K562 (cell line): ENCODE data around the gene POFUT2. TPM values are rescaled to one million over a fixed set of nuclear protein-coding genes. Genes with fewer than 3 reads are reported as not detected.
"Not testable (repeated sequence)": the region's sequence is repeated elsewhere in the genome, so short reads cannot be mapped to it uniquely, and the experiment has no call there.

Source experiments
- ATAC-seq: fragments of 200-7000 bp; cut with Tn5 transposase; 3 replicates; pipeline ENCODE4 v1.9.1; 2020; ENCODE audit warnings: moderate library complexity
- BruUV-seq: library from RNA; stranded (reverse); fragments of 400-500 nt; replicated peaks from 2 replicates; lab custom pipeline; 2021; lab: Mats Ljungman, UMichigan
- CTCF ChIA-PET: fragments of 300-600 bp; formaldehyde crosslinking; extraction: SDS; loops from one replicate; lab custom pipeline; 2021; ENCODE audit warnings: low intra/inter-chr PET ratio; lab: Yijun Ruan, JAX
- POLR2A ChIA-PET: fragments of 300-600, 350-650 bp; sonication (Branson Sonifier 250); formaldehyde crosslinking; extraction: SDS; loops from one replicate; lab custom pipeline; 2021; ENCODE audit warnings: antibody characterized with exemption, inconsistent platforms; lab: Yijun Ruan, JAX
- DNase-seq, 4 experiments: peaks; one replicate each; pipeline versions ENCODE4 v3.0.0 to v3.0.0-alpha.2; 2011 to 2018; ENCODE audit warnings: low spot score in 3 of 4, mixed read lengths in 3 of 4; ENCODE audit errors: extremely low read depth in 1 of 4
- FAIRE-seq: peaks from 2 replicates; lab custom pipeline; 2011; peaks lifted over from hg19 to GRCh38; lab: Jason Lieb, UNC
- H2AFZ ChIP-seq: 2 replicates; pipeline ENCODE4 v1.6.0; 2011; ENCODE audit warnings: low read depth, low read length, control low read depth, inconsistent platforms
- H3K27ac ChIP-seq: fragments of 200-600 bp; 3 replicates; pipeline ENCODE4 v1.8.0; 2011; ENCODE audit warnings: low read depth, mild to moderate bottlenecking, control low read depth, inconsistent platforms, low read length, moderate library complexity, mixed read lengths; ENCODE audit errors: extremely low read depth
- H3K27me3 ChIP-seq, 2 experiments: fragments of 300-600 bp in 1 of 2; 2 replicates in 1 of 2; 3 replicates in 1 of 2; pipeline versions ENCODE4 v1.6.0 to v1.8.0; 2011; ENCODE audit warnings: inconsistent platforms in 2 of 2, low read length in 2 of 2, mild to moderate bottlenecking in 1 of 2, mixed read lengths in 1 of 2, moderate library complexity in 1 of 2; ENCODE audit not compliant: control insufficient read depth in 2 of 2, insufficient read depth in 2 of 2
- H3K36me3 ChIP-seq: fragments of 300-600 bp; 3 replicates; pipeline ENCODE4 v1.8.0; 2011; ENCODE audit warnings: mild to moderate bottlenecking, low read length, inconsistent platforms; ENCODE audit not compliant: control insufficient read depth, insufficient read depth
- H3K4me1 ChIP-seq, 2 experiments: fragments of 200-600 bp in 1 of 2; replicated peaks in 1 of 2; 2 replicates in 1 of 2; 3 replicates in 1 of 2; pipeline versions ENCODE4 v1.5.1 to v1.8.0; 2011; ENCODE audit warnings: inconsistent platforms in 2 of 2, low read length in 2 of 2, mild to moderate bottlenecking in 1 of 2, mixed read lengths in 1 of 2, moderate library complexity in 1 of 2; ENCODE audit not compliant: control insufficient read depth in 2 of 2, insufficient read depth in 2 of 2
- H3K4me2 ChIP-seq: 2 replicates; pipeline ENCODE4 v1.6.1; 2011; ENCODE audit warnings: low read length, control low read depth, inconsistent platforms, mixed read lengths; ENCODE audit not compliant: insufficient read depth
- H3K4me3 ChIP-seq: fragments of 200-600 bp; sonication (generic), shearing (Covaris generic); 2 replicates; pipeline ENCODE4 v1.5.1; 2016; ENCODE audit warnings: control low read depth, inconsistent platforms
- H3K79me2 ChIP-seq: fragments of 200-600 bp; 3 replicates; pipeline ENCODE4 v1.8.0; 2011; ENCODE audit warnings: low read length, inconsistent platforms; ENCODE audit not compliant: control insufficient read depth, insufficient read depth
- H3K9ac ChIP-seq, 2 experiments: 2 replicates each; pipeline versions ENCODE4 v1.6.0 to v1.6.1; 2011; ENCODE audit warnings: low read depth in 2 of 2, low read length in 2 of 2, control low read depth in 1 of 2, inconsistent platforms in 1 of 2, mild to moderate bottlenecking in 1 of 2, mixed read lengths in 1 of 2; ENCODE audit not compliant: insufficient read depth in 1 of 2
- H3K9me1 ChIP-seq: one replicate; pipeline ENCODE4 v1.6.0; 2011; ENCODE audit warnings: inconsistent platforms, mild to moderate bottlenecking, low read length, moderate library complexity; ENCODE audit not compliant: control insufficient read depth, insufficient read depth
- H3K9me3 ChIP-seq: replicated peaks from 2 replicates; pipeline ENCODE4 v1.5.1; 2011; ENCODE audit warnings: low read depth, low read length, inconsistent platforms; ENCODE audit not compliant: control insufficient read depth, insufficient read depth
- H4K20me1 ChIP-seq: replicated peaks from 2 replicates; pipeline ENCODE4 v1.6.1; 2011; ENCODE audit warnings: low read length, inconsistent platforms, mixed read lengths; ENCODE audit not compliant: control insufficient read depth, insufficient read depth
- EGR1 ChIP-seq: fragments of 450-650 bp; conservative IDR thresholded peaks from 2 replicates; pipeline ENCODE4 v1.6.1; 2017; ENCODE audit warnings: mild to moderate bottlenecking
- ELF1 ChIP-seq: fragments of 200-800 bp; sonication (Bioruptor generic); IDR thresholded peaks from 2 replicates; pipeline ENCODE4 v1.6.1; 2016; ENCODE audit warnings: missing genetic modification characterization, missing compliant biosample characterization
- JUN ChIP-seq, 2 experiments: sonication (generic) in 1 of 2; formaldehyde crosslinking in 1 of 2; IDR thresholded peaks; 2 replicates each; pipeline versions ENCODE4 v1.6.1 to v1.8.0; 2012 to 2022; ENCODE audit warnings: borderline replicate concordance in 2 of 2, mild to moderate bottlenecking in 2 of 2, improper control_type of control experiment in 1 of 2, low read depth in 1 of 2, low read length in 1 of 2, missing genetic modification reagents in 1 of 2
- MAFG ChIP-seq: fragments of 450-650 bp; conservative IDR thresholded peaks from 2 replicates; pipeline ENCODE4 v1.6.1; 2016; ENCODE audit warnings: missing genetic modification characterization, missing compliant biosample characterization
- NFYB ChIP-seq: IDR thresholded peaks from 2 replicates; pipeline ENCODE4 v1.6.1; 2011; ENCODE audit warnings: mild to moderate bottlenecking, moderate library complexity; ENCODE audit not compliant: insufficient read length; ENCODE audit errors: extremely low read depth
- NRF1 ChIP-seq, 2 experiments: fragments of 450-650 bp; IDR thresholded peaks in 1 of 2; conservative IDR thresholded peaks in 1 of 2; 2 replicates each; pipeline ENCODE4 v1.6.1; 2014; ENCODE audit warnings: mild to moderate bottlenecking in 2 of 2
- PHF8 ChIP-seq: fragments of 200-600 bp; sonication (generic); IDR thresholded peaks from 2 replicates; pipeline ENCODE4 v1.6.1; 2012; ENCODE audit warnings: mixed run types, mild to moderate bottlenecking, inconsistent platforms, low read length, moderate library complexity, borderline replicate concordance
- SIN3A ChIP-seq, 2 experiments: fragments of 150-350 bp in 1 of 2; IDR thresholded peaks; 2 replicates each; pipeline ENCODE4 v1.6.1; 2011 to 2016; ENCODE audit warnings: borderline replicate concordance in 2 of 2, low read depth in 2 of 2, low read length in 2 of 2, mild to moderate bottlenecking in 2 of 2, moderate library complexity in 2 of 2; ENCODE audit not compliant: control insufficient read depth in 1 of 2
- STAT5B ChIP-seq: fragments of 250-450 bp; sonication (Bioruptor Pico); IDR thresholded peaks from 2 replicates; pipeline ENCODE4 v1.8.0; 2021; ENCODE audit warnings: mild to moderate bottlenecking, inconsistent platforms
- ZC3H4 ChIP-seq: sonication (generic); formaldehyde crosslinking; IDR thresholded peaks from 2 replicates; pipeline ENCODE4 v1.9.0; 2021; ENCODE audit warnings: missing genetic modification reagents, borderline replicate concordance
- ZNF282 ChIP-seq: sonication (generic); formaldehyde crosslinking; IDR thresholded peaks from 2 replicates; pipeline ENCODE4 v1.8.1; 2023; ENCODE audit warnings: missing genetic modification reagents
- ZNF431 ChIP-seq: sonication (generic); formaldehyde crosslinking; IDR thresholded peaks from 2 replicates; pipeline ENCODE4 v1.8.0; 2022; ENCODE audit warnings: mild to moderate bottlenecking, missing genetic modification reagents
- WGBS: fragments of 100-300 bp; shearing (Covaris generic); methylation state at CpG from one replicate; pipeline ENCODE4 v1.1.6; 2016; ENCODE audit warnings: low coverage, mixed read lengths; ENCODE audit not compliant: insufficient coverage; ENCODE audit errors: missing lambda C conversion rate; 5-methylcytosine and 5-hydroxymethylcytosine counted together
- in situ Hi-C: fragments of 300-500 bp; cut with MboI; formaldehyde crosslinking; loops from 4 replicates; pipeline ENCODE4 v1.15.0; 2018; ENCODE audit warnings: inconsistent platforms, mixed read lengths
- intact Hi-C: fragments of 100-400 bp; cut with micrococcal nuclease; formaldehyde crosslinking; loops from 2 replicates; pipeline ENCODE4 v1.14.2; 2022
- polyA plus RNA-seq, 8 experiments: library from polyadenylated mRNA; depleted of rRNA in 4 of 8; stranded (reverse) in 5 of 8; unstranded in 3 of 8; fragments of >200 nt; fragmentation: Nextera tagmentation in 2 of 8; fragmentation: Illumina TruSeq in 1 of 8; extraction: Ambion mirVana in 2 of 8; extraction: Trizol in 1 of 8; gene quantifications; 2 replicates each; pipeline versions ENCODE4 v1.2.1 to v1.2.3, GENCODE V29; 2011 to 2014; ENCODE audit warnings: inconsistent platforms in 1 of 8, missing spikeins in 1 of 8
- total RNA-seq, 7 experiments: library from RNA; depleted of rRNA in 6 of 7; stranded (reverse); fragments of >200 nt in 6 of 7; fragmentation: Illumina TruSeq in 2 of 7; extraction: Trizol in 2 of 7; gene quantifications; 2 replicates each; pipeline versions ENCODE4 v1.2.1 to v1.2.3, GENCODE V29; 2011 to 2021; ENCODE audit warnings: low replicate concordance in 1 of 7

The POFUT2 gene
- total and polyA plus RNA-seq, 9 of the 15 experiments (the other 6 are each of a cell fraction or from before 2014, with no cell fraction given) = 1.1 to 24.2 (median 11.0) TPM

GRCh38 chr21:45307597-45308158 lies 20.0 kb upstream of the POFUT2 start:
- H3K9ac ChIP-seq, H3K9me3 ChIP-seq, H3K79me2 ChIP-seq, intact Hi-C loops, H3K27ac ChIP-seq, DNase-seq, ATAC-seq, H2AFZ ChIP-seq, H3K9me1 ChIP-seq, H4K20me1 ChIP-seq, H3K36me3 ChIP-seq, H3K4me3 ChIP-seq, BruUV-seq: not testable (repeated sequence)
- 0 out of 2 replicates have a peak, but pooled peaks have one; percentile 71 for TF ChIP-seq ZC3H4 (CRISPR knock-in tag)
- peak overlapping the region; percentile 50 for H3K4me2 ChIP-seq
- in situ Hi-C loops = loop anchor here (10.0 kb wide), 1 partner anchor 517 kb away; no protein-coding TSS in a partner anchor
- 26% methylated on average over 17 of the region's 17 CpGs for WGBS
- peaks cover 20 to 45% of the 10 kb centered on the region in 2 experiments; a peak in 4 of 5 replicates for H3K4me1 ChIP-seq
- POLR2A ChIA-PET = interaction anchor here (0.6 kb wide), 1 partner anchor 115 kb away, joined by 3 read pairs; no protein-coding TSS in a partner anchor
- CTCF ChIA-PET = interaction anchor here (1.8 to 2.2 kb wide), 2 partner anchors 12 to 167 kb away, joined by 8 to 13 read pairs; no protein-coding TSS in a partner anchor
- H3K27me3 ChIP-seq = peaks cover 6 to 73% of the 10 kb centered on the region in 2 experiments; a peak in 4 of 5 replicates
- FAIRE-seq = peak; percentile 15

GRCh38 chr21:45306832-45307571 lies 19.3 kb upstream of the POFUT2 start:
- H3K4me3 ChIP-seq = no peak overlapping the region
- no TSS peak for BruUV-seq
- no peaks in the 10 kb centered on the region for H3K9me3 ChIP-seq
- peak overlapping the region; percentile 50 for H3K4me2 ChIP-seq
- H4K20me1 ChIP-seq = peaks cover 8% of the 10 kb centered on the region; the same call in 1 of the 2 replicates
- CTCF ChIA-PET = no interaction called here
- 15% methylated on average over 32 of the region's 33 CpGs for WGBS
- peak; percentile 52 to 75 (median 66) for DNase-seq
- intact Hi-C loops = no loop called here
- H3K27me3 ChIP-seq = peaks cover 6 to 77% of the 10 kb centered on the region in 2 experiments; a peak in 4 of 5 replicates
- ATAC-seq = peak; percentile 76
- no peak overlapping the region for H3K27ac ChIP-seq
- peak overlapping the region; percentile 1; the same call in 1 of the 2 replicates for H2AFZ ChIP-seq
- peak overlapping the region in 1 of 2 experiments; percentile 72; a peak in 1 of 4 replicates for H3K9ac ChIP-seq
- no peaks in the 10 kb centered on the region for H3K79me2 ChIP-seq
- FAIRE-seq = peak; percentile 70
- H3K36me3 ChIP-seq = no peaks in the 10 kb centered on the region
- H3K9me1 ChIP-seq = no peaks in the 10 kb centered on the region
- H3K4me1 ChIP-seq = peaks cover 20 to 52% of the 10 kb centered on the region in 2 experiments; a peak in 4 of 5 replicates
- POLR2A ChIA-PET = interaction anchor here (0.6 kb wide), 1 partner anchor 118 kb away, joined by 3 read pairs; no protein-coding TSS in a partner anchor
- in situ Hi-C loops = loop anchor here (10.0 kb wide), 1 partner anchor 518 kb away; no protein-coding TSS in a partner anchor
- TF ChIP-seq ZNF282 (CRISPR knock-in tag) (0 out of 2 replicates have a peak, but pooled peaks have one; percentile 47), SIN3A (IDR thresholded peaks at IDR 0.05; ENCODE audit: borderline replicate concordance in 2 of 2, control insufficient read depth in 1 of 2, low read depth in 2 of 2, low read length in 2 of 2) (no peak), NRF1 (conservative IDR thresholded peaks at IDR 0.05 in 1 of 2, IDR thresholded peaks at IDR 0.05 in 1 of 2) (peak; percentile 32 to 62; a peak in 3 of 4 replicates), PHF8 (peak; percentile 23; the same call in 1 of the 2 replicates), NFYB (no peak), ZNF431 (CRISPR knock-in tag) (peak; percentile 29; the same call in 1 of the 2 replicates), JUN (IDR thresholded peaks at IDR 0.05; ENCODE audit: borderline replicate concordance, low read depth, low read length) (no peak; the same call in 1 of the 2 replicates), JUN (CRISPR knock-in tag; IDR thresholded peaks at IDR 0.05; ENCODE audit: borderline replicate concordance) (0 out of 2 replicates have a peak, but pooled peaks have one; percentile 47), ELF1 (no peak), STAT5B (CRISPR knock-in tag) (no peak), EGR1 (peak; percentile 72), MAFG (tag) (no peak)
